Neural progenitor cell (in vitro differentiated cells): ENCODE results near the gene TASOR2. TPM values are rescaled to one million over a fixed set of nuclear protein-coding genes. Genes with fewer than 3 reads are reported as not detected.

Source experiments
- DNase-seq: peaks from one replicate; pipeline ENCODE4 v3.0.0-alpha.2; 2016; ENCODE audit warnings: low spot score
- H2AFZ ChIP-seq: fragments of 200-600 bp; sonication (generic); replicated peaks from 2 replicates; pipeline ENCODE4 v1.6.1; 2016; ENCODE audit warnings: antibody characterized with exemption
- H3F3A ChIP-seq: fragments of 200-600 bp; sonication (generic); 2 replicates; pipeline ENCODE4 v1.6.1; 2016; ENCODE audit warnings: antibody characterized with exemption, low read depth
- H3K27ac ChIP-seq: fragments of 200-600 bp; sonication (generic); 2 replicates; pipeline ENCODE4 v1.5.1; 2016; ENCODE audit warnings: mild to moderate bottlenecking
- H3K27me3 ChIP-seq: fragments of 200-600 bp; sonication (generic); 2 replicates; pipeline ENCODE4 v1.6.1; 2016; ENCODE audit warnings: mild to moderate bottlenecking, moderate library complexity
- H3K36me3 ChIP-seq: fragments of 200-600 bp; sonication (generic); 2 replicates; pipeline ENCODE4 v1.5.1; 2016
- H3K4me1 ChIP-seq: fragments of 200-600 bp; sonication (generic); 2 replicates; pipeline ENCODE4 v1.6.1; 2016; ENCODE audit warnings: mixed run types
- H3K4me2 ChIP-seq: fragments of 200-600 bp; sonication (generic); 2 replicates; pipeline ENCODE4 v1.6.1; 2016
- H3K4me3 ChIP-seq: fragments of 200-600 bp; sonication (generic); 2 replicates; pipeline ENCODE4 v1.5.1; 2016
- H3K79me2 ChIP-seq: fragments of 200-600 bp; sonication (generic); 2 replicates; pipeline ENCODE4 v1.6.1; 2016; ENCODE audit warnings: low read depth
- H3K9ac ChIP-seq: fragments of 200-600 bp; sonication (generic); 2 replicates; pipeline ENCODE4 v1.6.1; 2016
- H3K9me3 ChIP-seq: fragments of 200-600 bp; sonication (generic); 2 replicates; pipeline ENCODE4 v1.5.1; 2016; ENCODE audit warnings: low read depth
- H4K20me1 ChIP-seq: fragments of 200-600 bp; sonication (generic); 2 replicates; pipeline ENCODE4 v1.6.1; 2016; ENCODE audit warnings: low read depth
- H3K27ac Mint-ChIP-seq: 3 replicates; pipeline ENCODE4 v1.8.0; 2021; ENCODE audit warnings: mixed read lengths
- H3K27me3 Mint-ChIP-seq: 2 replicates; pipeline ENCODE4 v1.8.0; 2022; ENCODE audit warnings: low read depth, mild to moderate bottlenecking, inconsistent platforms, moderate library complexity, mixed read lengths; ENCODE audit not compliant: insufficient read depth
- H3K36me3 Mint-ChIP-seq: 3 replicates; pipeline ENCODE4 v1.8.0; 2021; ENCODE audit warnings: mixed read lengths
- H3K4me1 Mint-ChIP-seq: 3 replicates; pipeline ENCODE4 v1.8.0; 2021; ENCODE audit warnings: mixed read lengths
- H3K4me3 Mint-ChIP-seq: 3 replicates; pipeline ENCODE4 v1.8.0; 2021; ENCODE audit warnings: mild to moderate bottlenecking, moderate library complexity, mixed read lengths
- H3K9me3 Mint-ChIP-seq: 3 replicates; pipeline ENCODE4 v1.8.0; 2020; ENCODE audit warnings: mixed read lengths
- CTCF ChIP-seq: fragments of 200-600 bp; sonication (generic); IDR thresholded peaks from 2 replicates; pipeline ENCODE4 v1.5.1; 2017; ENCODE audit warnings: antibody characterized with exemption, mild to moderate bottlenecking
- EZH2 ChIP-seq: fragments of 200-600 bp; sonication (generic); IDR thresholded peaks from 2 replicates; pipeline ENCODE4 v1.6.1; 2017; ENCODE audit warnings: antibody characterized with exemption, mild to moderate bottlenecking, moderate library complexity
- EZH2phosphoT487 ChIP-seq: fragments of 200-600 bp; sonication (generic); IDR thresholded peaks from 2 replicates; pipeline ENCODE4 v1.6.1; 2017; ENCODE audit warnings: antibody characterized with exemption
- total RNA-seq: library from RNA; depleted of rRNA; stranded (reverse); fragments of >200 nt; gene quantifications from 2 replicates; pipeline ENCODE4 v1.2.3, GENCODE V29; 2015; ENCODE audit warnings: low replicate concordance

TASOR2 gene
- total RNA-seq, 1 donor from 2014 or later, result 32.7 TPM

- Histone ChIP-seq H3K27ac (no peak overlapping the region), H3K4me3 (peak overlapping the region; percentile 23), H3K9ac (no peak overlapping the region), H2AFZ (no peak overlapping the region), H3F3A (peaks cover 17% of the 10 kb centered on the region), H3K36me3 (no peaks in the 10 kb centered on the region), H3K9me3 (no peaks in the 10 kb centered on the region), H3K79me2 (peaks cover 35% of the 10 kb centered on the region), H3K27me3 (no peaks in the 10 kb centered on the region), H3K4me1 (peaks cover 24% of the 10 kb centered on the region), H3K4me2 (peak overlapping the region; percentile 63), H4K20me1 (peaks cover 27% of the 10 kb centered on the region)
- Mint-ChIP-seq H3K4me1 (peaks cover 23% of the 10 kb centered on the region), H3K27me3 (peaks cover 7% of the 10 kb centered on the region), H3K4me3 (peak overlapping the region; percentile 70), H3K36me3 (no peaks in the 10 kb centered on the region), H3K27ac (peak overlapping the region; percentile 72), H3K9me3 (no peaks in the 10 kb centered on the region)
- peak; percentile 76 for DNase-seq
- TF ChIP-seq CTCF, result no peak
- no peak for TF ChIP-seq EZH2phosphoT487
- no peak for TF ChIP-seq EZH2
Measured at GRCh38 chr10:5658871-5659618, 25.6 kb upstream of the TASOR2 start.

GRCh38 chr10:5659702-5660528, 24.7 kb upstream of the TASOR2 start:
- Mint-ChIP-seq H3K4me3 (no peak overlapping the region), H3K4me1 (peaks cover 27% of the 10 kb centered on the region), H3K27ac (peak overlapping the region; percentile 72), H3K27me3 (peaks cover 7% of the 10 kb centered on the region), H3K9me3 (no peaks in the 10 kb centered on the region), H3K36me3 (no peaks in the 10 kb centered on the region)
- H3F3A ChIP-seq, result peaks cover 21% of the 10 kb centered on the region
- no peak overlapping the region for H3K4me3 ChIP-seq
- H3K9me3 ChIP-seq, result no peaks in the 10 kb centered on the region
- H3K36me3 ChIP-seq, result no peaks in the 10 kb centered on the region
- no peak for DNase-seq
- TF ChIP-seq EZH2 (no peak), CTCF (no peak), EZH2phosphoT487 (no peak)
- peaks cover 35% of the 10 kb centered on the region for H3K79me2 ChIP-seq
- no peaks in the 10 kb centered on the region for H3K27me3 ChIP-seq
- no peak overlapping the region for H2AFZ ChIP-seq
- no peak overlapping the region for H3K9ac ChIP-seq
- H3K27ac ChIP-seq, result no peak overlapping the region
- peak overlapping the region; percentile 63 for H3K4me2 ChIP-seq
- peaks cover 32% of the 10 kb centered on the region for H4K20me1 ChIP-seq
- peaks cover 29% of the 10 kb centered on the region for H3K4me1 ChIP-seq

GRCh38 chr10:5661043-5661442, 23.6 kb upstream of the TASOR2 start:
- Histone ChIP-seq H3K4me1 (peaks cover 36% of the 10 kb centered on the region), H3F3A (peaks cover 28% of the 10 kb centered on the region), H3K9ac (no peak overlapping the region), H3K9me3 (no peaks in the 10 kb centered on the region), H3K4me3 (no peak overlapping the region), H3K36me3 (no peaks in the 10 kb centered on the region), H3K27ac (no peak overlapping the region), H3K79me2 (peaks cover 45% of the 10 kb centered on the region), H3K4me2 (no peak overlapping the region), H2AFZ (no peak overlapping the region), H3K27me3 (peaks cover 9% of the 10 kb centered on the region), H4K20me1 (peaks cover 32% of the 10 kb centered on the region)
- H3K27ac Mint-ChIP-seq, result no peak overlapping the region
- no peaks in the 10 kb centered on the region for H3K9me3 Mint-ChIP-seq
- peaks cover 9% of the 10 kb centered on the region for H3K27me3 Mint-ChIP-seq
- no peak for TF ChIP-seq EZH2
- no peak for TF ChIP-seq EZH2phosphoT487
- TF ChIP-seq CTCF, result no peak
- no peak overlapping the region for H3K4me3 Mint-ChIP-seq
- H3K36me3 Mint-ChIP-seq, result no peaks in the 10 kb centered on the region
- no peak for DNase-seq
- H3K4me1 Mint-ChIP-seq, result peaks cover 31% of the 10 kb centered on the region
